Measurements from ENCODE around the gene TBX19. TPM values are rescaled to one million over a fixed set of nuclear protein-coding genes. Genes with fewer than 3 reads are reported as not detected.

TBX19 gene
- total RNA-seq, 4 donors from 2014 or later = 1.8 to 8.5 (median 3.7) TPM

- H3K36me3 ChIP-seq = no peaks in the 10 kb centered on the region
- 73 to 74% methylated on average over 4 of the region's 4 CpGs for WGBS, 2 donors
- no peaks in the 10 kb centered on the region for H3K27me3 ChIP-seq
- no peak overlapping the region for H3K4me3 ChIP-seq
- TF ChIP-seq EP300 (IDR thresholded peaks at IDR 0.05) (no peak), CTCF (IDR thresholded peaks at IDR 0.05) (no peak), POLR2A (IDR thresholded peaks at IDR 0.05) (no peak)
- no peaks in the 10 kb centered on the region for H3K4me1 ChIP-seq
- DNase-seq (ENCODE audit: low spot score in 2 of 2) = no peak
- no peaks in the 10 kb centered on the region for H3K9me3 ChIP-seq
- no peak overlapping the region for H3K27ac ChIP-seq
Observed at GRCh38 chr1:168362991-168363390, 82.3 kb downstream of the TBX19 start.

Small RNAs within 50 kb of the gene (small RNA-seq; reads per million reads assigned to genes)
- gene RNU6-1310P = not detected

Other genes starting within 250 kb of the TBX19 start
- gene GPR161, start 143.9 kb upstream of the TBX19 start, total RNA-seq = 1 to 10 TPM; 2.7 to 9.0 (median 6.6) TPM
- gene TIPRL, start 101.9 kb upstream of the TBX19 start, total RNA-seq = 10 to 100 TPM; 16.5 to 25.3 (median 20.6) TPM
- 10 to 100 TPM; 34.5 to 43.8 (median 42.2) TPM for gene SFT2D2, start 54.9 kb upstream of the TBX19 start, total RNA-seq

All from tibial nerve (tissue), 4 donors.